ENCODE data around the gene OSBPL2.

DNA sequence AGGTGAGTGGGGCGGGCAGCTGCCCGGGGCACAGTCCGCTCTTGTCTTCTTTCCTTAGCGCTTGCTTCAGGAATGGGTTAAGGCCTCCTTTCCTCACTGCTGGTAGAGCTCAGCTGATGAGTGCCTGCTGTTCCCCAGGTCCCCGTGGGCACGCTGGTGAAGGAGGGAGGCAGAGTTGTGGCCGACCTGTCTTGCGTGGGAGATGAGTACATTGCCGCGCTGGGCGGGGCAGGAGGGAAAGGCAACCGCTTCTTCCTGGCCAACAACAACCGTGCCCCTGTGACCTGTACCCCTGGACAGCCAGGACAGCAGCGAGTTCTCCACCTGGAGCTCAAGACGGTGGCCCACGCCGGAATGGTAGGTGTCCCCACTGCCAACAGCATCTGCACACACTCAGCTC is 39.8 kb upstream of the OSBPL2 start:
- TF ChIP-seq, protein P1, sequence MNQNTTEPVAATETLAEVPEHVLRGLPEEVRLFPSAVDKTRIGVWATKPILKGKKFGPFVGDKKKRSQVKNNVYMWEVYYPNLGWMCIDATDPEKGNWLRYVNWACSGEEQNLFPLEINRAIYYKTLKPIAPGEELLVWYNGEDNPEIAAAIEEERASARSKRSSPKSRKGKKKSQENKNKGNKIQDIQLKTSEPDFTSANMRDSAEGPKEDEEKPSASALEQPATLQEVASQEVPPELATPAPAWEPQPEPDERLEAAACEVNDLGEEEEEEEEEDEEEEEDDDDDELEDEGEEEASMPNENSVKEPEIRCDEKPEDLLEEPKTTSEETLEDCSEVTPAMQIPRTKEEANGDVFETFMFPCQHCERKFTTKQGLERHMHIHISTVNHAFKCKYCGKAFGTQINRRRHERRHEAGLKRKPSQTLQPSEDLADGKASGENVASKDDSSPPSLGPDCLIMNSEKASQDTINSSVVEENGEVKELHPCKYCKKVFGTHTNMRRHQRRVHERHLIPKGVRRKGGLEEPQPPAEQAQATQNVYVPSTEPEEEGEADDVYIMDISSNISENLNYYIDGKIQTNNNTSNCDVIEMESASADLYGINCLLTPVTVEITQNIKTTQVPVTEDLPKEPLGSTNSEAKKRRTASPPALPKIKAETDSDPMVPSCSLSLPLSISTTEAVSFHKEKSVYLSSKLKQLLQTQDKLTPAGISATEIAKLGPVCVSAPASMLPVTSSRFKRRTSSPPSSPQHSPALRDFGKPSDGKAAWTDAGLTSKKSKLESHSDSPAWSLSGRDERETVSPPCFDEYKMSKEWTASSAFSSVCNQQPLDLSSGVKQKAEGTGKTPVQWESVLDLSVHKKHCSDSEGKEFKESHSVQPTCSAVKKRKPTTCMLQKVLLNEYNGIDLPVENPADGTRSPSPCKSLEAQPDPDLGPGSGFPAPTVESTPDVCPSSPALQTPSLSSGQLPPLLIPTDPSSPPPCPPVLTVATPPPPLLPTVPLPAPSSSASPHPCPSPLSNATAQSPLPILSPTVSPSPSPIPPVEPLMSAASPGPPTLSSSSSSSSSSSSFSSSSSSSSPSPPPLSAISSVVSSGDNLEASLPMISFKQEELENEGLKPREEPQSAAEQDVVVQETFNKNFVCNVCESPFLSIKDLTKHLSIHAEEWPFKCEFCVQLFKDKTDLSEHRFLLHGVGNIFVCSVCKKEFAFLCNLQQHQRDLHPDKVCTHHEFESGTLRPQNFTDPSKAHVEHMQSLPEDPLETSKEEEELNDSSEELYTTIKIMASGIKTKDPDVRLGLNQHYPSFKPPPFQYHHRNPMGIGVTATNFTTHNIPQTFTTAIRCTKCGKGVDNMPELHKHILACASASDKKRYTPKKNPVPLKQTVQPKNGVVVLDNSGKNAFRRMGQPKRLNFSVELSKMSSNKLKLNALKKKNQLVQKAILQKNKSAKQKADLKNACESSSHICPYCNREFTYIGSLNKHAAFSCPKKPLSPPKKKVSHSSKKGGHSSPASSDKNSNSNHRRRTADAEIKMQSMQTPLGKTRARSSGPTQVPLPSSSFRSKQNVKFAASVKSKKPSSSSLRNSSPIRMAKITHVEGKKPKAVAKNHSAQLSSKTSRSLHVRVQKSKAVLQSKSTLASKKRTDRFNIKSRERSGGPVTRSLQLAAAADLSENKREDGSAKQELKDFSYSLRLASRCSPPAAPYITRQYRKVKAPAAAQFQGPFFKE (tag by site-specific recombination; IDR thresholded peaks at IDR 0.05; ENCODE audit: borderline replicate concordance), result no peak
- TF ChIP-seq SALL2 (tag by site-specific recombination; IDR thresholded peaks at IDR 0.05; ENCODE audit: borderline replicate concordance) (no peak), ZNF416 (tag by site-specific recombination; IDR thresholded peaks at IDR 0.05) (no peak), SCRT1 (tag by site-specific recombination; IDR thresholded peaks at IDR 0.05; ENCODE audit: borderline replicate concordance) (no peak)
- TF ChIP-seq, protein P2, sequence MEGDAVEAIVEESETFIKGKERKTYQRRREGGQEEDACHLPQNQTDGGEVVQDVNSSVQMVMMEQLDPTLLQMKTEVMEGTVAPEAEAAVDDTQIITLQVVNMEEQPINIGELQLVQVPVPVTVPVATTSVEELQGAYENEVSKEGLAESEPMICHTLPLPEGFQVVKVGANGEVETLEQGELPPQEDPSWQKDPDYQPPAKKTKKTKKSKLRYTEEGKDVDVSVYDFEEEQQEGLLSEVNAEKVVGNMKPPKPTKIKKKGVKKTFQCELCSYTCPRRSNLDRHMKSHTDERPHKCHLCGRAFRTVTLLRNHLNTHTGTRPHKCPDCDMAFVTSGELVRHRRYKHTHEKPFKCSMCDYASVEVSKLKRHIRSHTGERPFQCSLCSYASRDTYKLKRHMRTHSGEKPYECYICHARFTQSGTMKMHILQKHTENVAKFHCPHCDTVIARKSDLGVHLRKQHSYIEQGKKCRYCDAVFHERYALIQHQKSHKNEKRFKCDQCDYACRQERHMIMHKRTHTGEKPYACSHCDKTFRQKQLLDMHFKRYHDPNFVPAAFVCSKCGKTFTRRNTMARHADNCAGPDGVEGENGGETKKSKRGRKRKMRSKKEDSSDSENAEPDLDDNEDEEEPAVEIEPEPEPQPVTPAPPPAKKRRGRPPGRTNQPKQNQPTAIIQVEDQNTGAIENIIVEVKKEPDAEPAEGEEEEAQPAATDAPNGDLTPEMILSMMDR (tag by site-specific recombination; IDR thresholded peaks at IDR 0.05), result no peak

All from HEK293 (cell line).